GM19455 (cell line): ENCODE data around the gene CMIP.

Source experiments
- ATAC-seq: cut with Tn5 transposase; IDR thresholded peaks from one replicate; pipeline ENCODE4 v1.9.1; 2021; ENCODE audit not compliant: unreplicated experiment

Gene CMIP

GRCh38 chr16:81707411-81708265, 263.0 kb downstream of the CMIP start:
- ATAC-seq = no peak

- no peak for ATAC-seq
These were observed 263.8 kb downstream of the CMIP start for GRCh38 chr16:81708266-81709015.

GRCh38 chr16:81709016-81709900, 264.6 kb downstream of the CMIP start:
- no peak for ATAC-seq

GRCh38 chr16:81710044-81710443, 265.4 kb downstream of the CMIP start:
- no peak for ATAC-seq

- no peak for ATAC-seq
These were observed 266.0 kb downstream of the CMIP start for GRCh38 chr16:81710596-81710995.

GRCh38 chr16:81711657-81712319, 267.2 kb downstream of the CMIP start:
- no peak for ATAC-seq

GRCh38 chr16:81712681-81713080, 268.1 kb downstream of the CMIP start:
- ATAC-seq = no peak

GRCh38 chr16:81713295-81713772, 268.7 kb downstream of the CMIP start:
- no peak for ATAC-seq

- no peak for ATAC-seq
These were observed 269.2 kb downstream of the CMIP start for GRCh38 chr16:81713796-81714195.

GRCh38 chr16:81714583-81714982, 270.0 kb downstream of the CMIP start:
- ATAC-seq = no peak

- peak; percentile 62 for ATAC-seq
These were observed 271.0 kb downstream of the CMIP start for GRCh38 chr16:81715358-81716196.

GRCh38 chr16:81716478-81717225, 272.0 kb downstream of the CMIP start:
- no peak for ATAC-seq

- no peak for ATAC-seq
These were observed 273.1 kb downstream of the CMIP start for GRCh38 chr16:81717662-81718189.

GRCh38 chr16:81718637-81719036, 274.0 kb downstream of the CMIP start:
- no peak for ATAC-seq

GRCh38 chr16:81719993-81720392, 275.4 kb downstream of the CMIP start:
- no peak for ATAC-seq

- no peak for ATAC-seq
These were observed 276.6 kb downstream of the CMIP start for GRCh38 chr16:81720973-81721906.

- peak; percentile 70 for ATAC-seq
These were observed 278.6 kb downstream of the CMIP start for GRCh38 chr16:81723098-81723723.
